IPS DF 6.9 (cell line): Measurements from ENCODE around the gene NPRL2.

ENCODE experiments used
- DNase-seq: peaks from one replicate; pipeline ENCODE4 v3.0.0-alpha.2; 2013; ENCODE audit warnings: low read depth, low spot score
- H3K27ac ChIP-seq: one replicate; pipeline ENCODE4 v1.5.1; 2013; ENCODE audit warnings: low read length, control low read depth
- H3K27me3 ChIP-seq: 2 replicates; pipeline ENCODE4 v1.6.1; 2013; ENCODE audit warnings: mild to moderate bottlenecking, low read length; ENCODE audit not compliant: control insufficient read depth, insufficient read depth
- H3K36me3 ChIP-seq: 2 replicates; pipeline ENCODE4 v1.6.1; 2013; ENCODE audit warnings: low read length; ENCODE audit not compliant: control insufficient read depth, insufficient read depth
- H3K4me1 ChIP-seq: 2 replicates; pipeline ENCODE4 v1.6.1; 2013; ENCODE audit warnings: low read length; ENCODE audit not compliant: control insufficient read depth, insufficient read depth
- H3K4me3 ChIP-seq: 2 replicates; pipeline ENCODE4 v1.5.1; 2013; ENCODE audit warnings: mild to moderate bottlenecking, low read length
- H3K9me3 ChIP-seq: 2 replicates; pipeline ENCODE4 v1.6.1; 2013; ENCODE audit warnings: low read length, inconsistent platforms; ENCODE audit not compliant: control insufficient read depth, insufficient read depth
- WGBS: extraction: QIAGEN DNeasy Blood & Tissue Kit; methylation state at CpG from one replicate; pipeline ENCODE4 v1.1.7; 2013; ENCODE audit warnings: mixed read lengths, missing lambda C conversion rate; ENCODE audit not compliant: insufficient read length, insufficient coverage; 5-methylcytosine and 5-hydroxymethylcytosine counted together

The NPRL2 gene

GRCh38 chr3:50297896-50298725, 52.5 kb downstream of the NPRL2 start:
- no CpG with 5 or more reads among the region's 9 CpGs for WGBS
- Histone ChIP-seq H3K4me1 (no peaks in the 10 kb centered on the region), H3K27ac (no peak overlapping the region), H3K36me3 (no peaks in the 10 kb centered on the region), H3K4me3 (peak overlapping the region; percentile 78; the same call in 1 of the 2 replicates), H3K9me3 (no peaks in the 10 kb centered on the region), H3K27me3 (no peaks in the 10 kb centered on the region)
- no peak for DNase-seq

- no peaks in the 10 kb centered on the region for H3K36me3 ChIP-seq
Observed at GRCh38 chr3:50297384-50297775, 53.2 kb downstream of the NPRL2 start.

More at GRCh38 chr3:50297384-50297775, 53.2 kb downstream of the NPRL2 start:
- Histone ChIP-seq H3K27ac (no peak overlapping the region), H3K4me1 (peaks cover 1% of the 10 kb centered on the region; the same call in 1 of the 2 replicates), H3K27me3 (no peaks in the 10 kb centered on the region), H3K9me3 (no peaks in the 10 kb centered on the region), H3K4me3 (no peak overlapping the region)
- no peak for DNase-seq
- WGBS, result no CpG with 5 or more reads among the region's 2 CpGs
